IMR-90 (cell line): ENCODE data around the gene PTH2. TPM values are rescaled to one million over a fixed set of nuclear protein-coding genes. Genes with fewer than 3 reads are reported as not detected.

Source experiments
- ATAC-seq: fragments of 200-7000 bp; cut with Tn5 transposase; 2 replicates; pipeline ENCODE4 v1.9.1; 2020; ENCODE audit warnings: low read depth, mild to moderate bottlenecking, moderate library complexity
- BruUV-seq: library from RNA; stranded (reverse); fragments of 400-500 nt; replicated peaks from 2 replicates; lab custom pipeline; 2021; lab: Mats Ljungman, UMichigan
- CTCF ChIA-PET: fragments of 300-600 bp; formaldehyde crosslinking; extraction: SDS; loops from one replicate; lab custom pipeline; 2021; ENCODE audit warnings: antibody characterized with exemption; lab: Yijun Ruan, JAX
- POLR2A ChIA-PET: fragments of 300-600 bp; sonication (Branson Sonifier 250); formaldehyde crosslinking; loops from one replicate; lab custom pipeline; 2022; ENCODE audit warnings: antibody characterized with exemption; ENCODE audit not compliant: unreplicated experiment; lab: Charles Lee
- DNase-seq: peaks from one replicate; pipeline ENCODE4 v3.0.0; 2013
- H2AFZ ChIP-seq: replicated peaks from 2 replicates; pipeline ENCODE3; 2013; ENCODE audit warnings: low read length, mild to moderate bottlenecking; ENCODE audit not compliant: poor library complexity
- H2AK5ac ChIP-seq: 2 replicates; pipeline ENCODE4 v1.6.1; 2013; ENCODE audit warnings: low read depth, low read length, inconsistent platforms
- H2AK9ac ChIP-seq: replicated peaks from 2 replicates; pipeline ENCODE3; 2013; ENCODE audit warnings: mild to moderate bottlenecking, low read depth, low read length, moderate library complexity; ENCODE audit not compliant: poor library complexity
- H2BK120ac ChIP-seq: 2 replicates; pipeline ENCODE4 v1.6.1; 2013; ENCODE audit warnings: low read depth, low read length, inconsistent platforms
- H2BK15ac ChIP-seq: 3 replicates; pipeline ENCODE4 v1.6.1; 2013; ENCODE audit warnings: low read depth, low read length, inconsistent platforms
- H2BK20ac ChIP-seq: 2 replicates; pipeline ENCODE4 v1.6.1; 2013; ENCODE audit warnings: low read depth, mild to moderate bottlenecking, inconsistent platforms, low read length, moderate library complexity
- H2BK5ac ChIP-seq: 2 replicates; pipeline ENCODE4 v1.6.1; 2013; ENCODE audit warnings: mild to moderate bottlenecking, low read depth, low read length, inconsistent platforms; ENCODE audit not compliant: poor library complexity, severe bottlenecking
- H3K14ac ChIP-seq: replicated peaks from 2 replicates; pipeline ENCODE4 v1.6.1; 2013; ENCODE audit warnings: low read depth, low read length, inconsistent platforms
- H3K18ac ChIP-seq: 2 replicates; pipeline ENCODE4 v1.6.1; 2013; ENCODE audit warnings: low read depth, low read length, control low read depth
- H3K23ac ChIP-seq: 2 replicates; pipeline ENCODE4 v1.6.1; 2013; ENCODE audit warnings: low read depth, low read length, inconsistent platforms
- H3K27ac ChIP-seq: 2 replicates; pipeline ENCODE4 v1.5.1; 2013; ENCODE audit warnings: mild to moderate bottlenecking, control low read depth, low read length; ENCODE audit not compliant: insufficient read depth
- H3K27me3 ChIP-seq: 2 replicates; pipeline ENCODE4 v1.6.1; 2013; ENCODE audit warnings: low read length; ENCODE audit not compliant: control insufficient read depth, insufficient read depth
- H3K36me3 ChIP-seq: 2 replicates; pipeline ENCODE4 v1.6.1; 2013; ENCODE audit warnings: low read length, mixed read lengths; ENCODE audit not compliant: control insufficient read depth, insufficient read depth
- H3K4ac ChIP-seq: 2 replicates; pipeline ENCODE4 v1.6.1; 2013; ENCODE audit warnings: low read depth, low read length, inconsistent platforms
- H3K4me1 ChIP-seq: 2 replicates; pipeline ENCODE4 v1.6.1; 2013; ENCODE audit warnings: low read length, mixed read lengths; ENCODE audit not compliant: control insufficient read depth, insufficient read depth
- H3K4me2 ChIP-seq: 2 replicates; pipeline ENCODE4 v1.6.1; 2013; ENCODE audit warnings: low read depth, mild to moderate bottlenecking, control low read depth, low read length, moderate library complexity
- H3K4me3 ChIP-seq: 2 replicates; pipeline ENCODE4 v1.5.1; 2013; ENCODE audit warnings: low read depth, mild to moderate bottlenecking, control low read depth, low read length, moderate library complexity; ENCODE audit not compliant: insufficient read depth
- H3K56ac ChIP-seq: 2 replicates; pipeline ENCODE4 v1.6.1; 2013; ENCODE audit warnings: low read length, inconsistent platforms; ENCODE audit not compliant: insufficient read depth; ENCODE audit errors: extremely low read depth
- H3K79me1 ChIP-seq, 2 experiments: 2 replicates each; pipeline ENCODE4 v1.6.1; 2013; ENCODE audit warnings: low read length in 2 of 2, inconsistent platforms in 1 of 2, low read depth in 1 of 2
- H3K9ac ChIP-seq: 2 replicates; pipeline ENCODE4 v1.6.1; 2013; ENCODE audit warnings: low read depth, low read length, control low read depth
- H3K9me1 ChIP-seq: 2 replicates; pipeline ENCODE4 v1.6.1; 2013; ENCODE audit warnings: low read length, inconsistent platforms; ENCODE audit not compliant: insufficient read depth
- H3K9me3 ChIP-seq: 2 replicates; pipeline ENCODE4 v1.6.1; 2013; ENCODE audit warnings: low read length; ENCODE audit not compliant: control insufficient read depth, insufficient read depth
- H4K20me1 ChIP-seq: 2 replicates; pipeline ENCODE4 v1.6.1; 2013; ENCODE audit warnings: low read length, inconsistent platforms; ENCODE audit not compliant: insufficient read depth
- H4K5ac ChIP-seq: 2 replicates; pipeline ENCODE4 v1.6.1; 2013; ENCODE audit warnings: mild to moderate bottlenecking, low read depth, low read length, control low read depth
- H4K8ac ChIP-seq, 2 experiments: 2 replicates each; pipeline ENCODE4 v1.6.1; 2013; ENCODE audit warnings: low read depth in 2 of 2, low read length in 2 of 2, control low read depth in 1 of 2, inconsistent platforms in 1 of 2
- H4K91ac ChIP-seq: 2 replicates; pipeline ENCODE4 v1.6.1; 2013; ENCODE audit warnings: low read depth, low read length, inconsistent platforms; ENCODE audit not compliant: insufficient read depth
- BHLHE40 ChIP-seq: fragments of 150-350 bp; IDR thresholded peaks from 2 replicates; pipeline ENCODE4 v1.6.1; 2016; ENCODE audit warnings: mild to moderate bottlenecking, low read depth, low read length
- CEBPB ChIP-seq: IDR thresholded peaks from 2 replicates; pipeline ENCODE4 v1.6.1; 2012; ENCODE audit warnings: low read depth, low read length, improper control_type of control experiment
- CTCF ChIP-seq: conservative IDR thresholded peaks from 2 replicates; pipeline ENCODE4 v1.5.1; 2012; ENCODE audit warnings: mild to moderate bottlenecking, low read depth, low read length, improper control_type of control experiment
- MAFK ChIP-seq: IDR thresholded peaks from 2 replicates; pipeline ENCODE4 v1.6.1; 2012; ENCODE audit warnings: low read depth, low read length, improper control_type of control experiment
- RFX5 ChIP-seq: IDR thresholded peaks from 2 replicates; pipeline ENCODE4 v1.8.0; 2012; ENCODE audit warnings: low read depth, mild to moderate bottlenecking, low read length, moderate library complexity
- SMC3 ChIP-seq: fragments of 150-350 bp; IDR thresholded peaks from 2 replicates; pipeline ENCODE4 v1.6.1; 2016; ENCODE audit warnings: low read depth, mild to moderate bottlenecking, antibody characterized with exemption, low read length, moderate library complexity
- WGBS, 2 experiments: methylation state at CpG; one replicate each; pipeline versions ENCODE4 v1.1.5 to v1.1.7; 2013; ENCODE audit warnings: missing lambda C conversion rate in 2 of 2; ENCODE audit not compliant: insufficient read length in 1 of 2; ENCODE audit errors: extremely low coverage in 2 of 2; 5-methylcytosine and 5-hydroxymethylcytosine counted together
- dilution Hi-C: fragments of 300-500 bp; cut with HindIII; formaldehyde crosslinking; loops from one replicate; pipeline ENCODE4 v1.14.3; 2018; ENCODE audit warnings: low sequenced_read_pairs; ENCODE audit not compliant: unreplicated experiment
- in situ Hi-C: fragments of 300-500 bp; cut with MboI; formaldehyde crosslinking; loops from 3 replicates; pipeline ENCODE4 v1.14.3; 2019; ENCODE audit warnings: low sequenced_read_pairs, inconsistent platforms, mixed read lengths
- intact Hi-C: fragments of 100-400 bp; cut with micrococcal nuclease; formaldehyde crosslinking; loops from 2 replicates; pipeline ENCODE4 v1.10.0; 2022
- polyA plus RNA-seq, 3 experiments: library from polyadenylated mRNA; depleted of rRNA; stranded (reverse); fragments of >200 nt; gene quantifications; 2 replicates each; pipeline ENCODE4 v1.2.3, GENCODE V29; 2012; ENCODE audit warnings: low replicate concordance in 1 of 3
- total RNA-seq: library from RNA; depleted of rRNA; stranded (reverse); fragments of >200 nt; gene quantifications from 2 replicates; pipeline ENCODE4 v1.2.3, GENCODE V29; 2012
- TF ChIP-seq, protein P1 (sequence below): fragments of 150-350 bp; IDR thresholded peaks from 2 replicates; pipeline ENCODE4 v1.6.1; 2017; ENCODE audit warnings: mild to moderate bottlenecking, antibody characterized with exemption, low read length, low read depth
- TF ChIP-seq, protein P2 (sequence below): fragments of 150-350 bp; IDR thresholded peaks from 2 replicates; pipeline ENCODE4 v1.6.1; 2016; ENCODE audit warnings: low read depth, mild to moderate bottlenecking, low read length, moderate library complexity, borderline replicate concordance

Gene PTH2
- total and polyA plus RNA-seq, 2 of the 4 experiments (the other 2 are of a cell fraction): not detected

DNA sequence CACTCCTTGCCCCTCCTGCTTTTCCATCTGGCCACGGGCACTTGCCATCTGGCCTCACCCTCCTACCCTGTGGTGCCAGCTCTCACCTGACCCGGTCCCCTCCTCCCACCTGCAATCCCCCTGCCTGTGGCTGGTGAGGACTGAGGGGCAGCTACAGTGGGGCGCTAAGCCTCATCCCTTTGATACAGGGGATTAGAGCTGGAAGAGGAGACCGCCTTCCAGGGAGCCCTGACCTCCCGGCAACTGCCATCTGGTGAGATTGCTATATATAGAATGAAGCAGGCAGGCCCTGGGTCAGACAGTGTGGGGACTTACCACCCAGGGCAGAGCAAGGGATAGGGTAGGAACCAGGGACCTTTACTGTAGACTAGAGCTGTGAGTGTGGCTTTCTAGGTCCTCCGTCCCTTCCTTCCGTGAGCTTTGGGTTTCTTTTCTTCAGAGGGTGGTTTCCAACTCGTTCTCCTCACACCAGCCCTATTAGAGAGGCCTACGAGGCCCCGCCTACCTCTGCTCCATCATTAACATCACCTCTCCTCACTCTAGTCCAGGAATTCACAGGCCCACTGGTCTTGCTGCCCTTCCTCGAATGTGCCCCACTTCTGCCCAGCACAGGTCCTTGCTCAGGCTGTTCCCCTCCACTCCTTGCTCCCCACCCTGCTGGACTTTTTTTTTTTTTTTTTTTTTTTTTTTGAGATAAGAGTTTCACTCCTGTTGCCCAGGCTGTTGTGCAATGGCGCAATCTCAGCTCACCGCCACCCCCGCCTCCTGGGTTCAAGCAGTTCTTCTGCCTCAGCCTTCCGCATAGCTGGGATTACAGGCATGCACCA, 27.4 kb downstream of the PTH2 start:
- H2AK5ac ChIP-seq: no peak overlapping the region
- TF ChIP-seq, protein P1, sequence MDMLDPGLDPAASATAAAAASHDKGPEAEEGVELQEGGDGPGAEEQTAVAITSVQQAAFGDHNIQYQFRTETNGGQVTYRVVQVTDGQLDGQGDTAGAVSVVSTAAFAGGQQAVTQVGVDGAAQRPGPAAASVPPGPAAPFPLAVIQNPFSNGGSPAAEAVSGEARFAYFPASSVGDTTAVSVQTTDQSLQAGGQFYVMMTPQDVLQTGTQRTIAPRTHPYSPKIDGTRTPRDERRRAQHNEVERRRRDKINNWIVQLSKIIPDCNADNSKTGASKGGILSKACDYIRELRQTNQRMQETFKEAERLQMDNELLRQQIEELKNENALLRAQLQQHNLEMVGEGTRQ: no peak
- no peak for TF ChIP-seq SMC3
- TF ChIP-seq, protein P2, sequence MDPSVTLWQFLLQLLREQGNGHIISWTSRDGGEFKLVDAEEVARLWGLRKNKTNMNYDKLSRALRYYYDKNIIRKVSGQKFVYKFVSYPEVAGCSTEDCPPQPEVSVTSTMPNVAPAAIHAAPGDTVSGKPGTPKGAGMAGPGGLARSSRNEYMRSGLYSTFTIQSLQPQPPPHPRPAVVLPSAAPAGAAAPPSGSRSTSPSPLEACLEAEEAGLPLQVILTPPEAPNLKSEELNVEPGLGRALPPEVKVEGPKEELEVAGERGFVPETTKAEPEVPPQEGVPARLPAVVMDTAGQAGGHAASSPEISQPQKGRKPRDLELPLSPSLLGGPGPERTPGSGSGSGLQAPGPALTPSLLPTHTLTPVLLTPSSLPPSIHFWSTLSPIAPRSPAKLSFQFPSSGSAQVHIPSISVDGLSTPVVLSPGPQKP: no peak
- TF ChIP-seq BHLHE40: no peak
- TF ChIP-seq RFX5: no peak
- no peak for TF ChIP-seq MAFK
- TF ChIP-seq CEBPB: 0 out of 2 replicates have a peak, but pooled peaks have one; percentile 30
- TF ChIP-seq CTCF: no peak
- no peaks in the 10 kb centered on the region for H3K79me1 ChIP-seq
- no peaks in the 10 kb centered on the region for H3K9me3 ChIP-seq
- H3K9me1 ChIP-seq: no peaks in the 10 kb centered on the region
- H2BK15ac ChIP-seq: no peak overlapping the region
- intact Hi-C loops: no loop called here
- no peak for DNase-seq
- POLR2A ChIA-PET: no interaction called here
- no peak overlapping the region for H2BK120ac ChIP-seq
- ATAC-seq: no peak
- H4K20me1 ChIP-seq: no peaks in the 10 kb centered on the region
- no peak overlapping the region for H4K5ac ChIP-seq
- dilution Hi-C loops: no loop called here
- H2BK20ac ChIP-seq: no peak overlapping the region
- H3K14ac ChIP-seq: no peak overlapping the region
- CTCF ChIA-PET: no interaction called here
- WGBS, 2 experiments: 66% methylated on average over 9 of the region's 15 CpGs; no CpG with 5 or more reads in 1 of the 2 experiments
- H2AK9ac ChIP-seq: peak overlapping the region; percentile 13
- no peak overlapping the region; the same call in 1 of the 2 replicates for H3K56ac ChIP-seq
- no peak overlapping the region for H3K4ac ChIP-seq
- no peak overlapping the region for H3K23ac ChIP-seq
- no peak overlapping the region for H3K4me2 ChIP-seq
- no peak overlapping the region for H2AFZ ChIP-seq
- in situ Hi-C loops: loop anchor here (10.0 kb wide), 1 partner anchor 49 kb away; the partner anchor contains the start of gene SLC17A7
- BruUV-seq: no TSS peak
- H4K8ac ChIP-seq: no peak overlapping the region
- H4K91ac ChIP-seq: no peak overlapping the region
- H3K27ac ChIP-seq: no peak overlapping the region
- no peak overlapping the region for H3K4me3 ChIP-seq
- no peaks in the 10 kb centered on the region for H3K36me3 ChIP-seq
- no peak overlapping the region for H2BK5ac ChIP-seq
- peaks cover 60% of the 10 kb centered on the region for H3K27me3 ChIP-seq
- H3K18ac ChIP-seq: no peak overlapping the region
- H3K4me1 ChIP-seq: no peaks in the 10 kb centered on the region
- no peak overlapping the region for H3K9ac ChIP-seq
